Epithelial cell of esophagus (primary cell): ENCODE measurements around the gene SLC35A4.

ENCODE experiments used
- DNase-seq: peaks from one replicate; pipeline ENCODE4 v3.0.0; 2010; ENCODE audit warnings: low read depth
- H3K4me3 ChIP-seq: 2 replicates; pipeline ENCODE4 v1.5.1; 2011; ENCODE audit warnings: mild to moderate bottlenecking, low read length, control low read depth
- CTCF ChIP-seq: IDR thresholded peaks from 2 replicates; pipeline ENCODE4 v1.5.1; 2011; ENCODE audit warnings: low read depth, mild to moderate bottlenecking, low read length, control low read depth, inconsistent platforms; ENCODE audit not compliant: insufficient read depth; ENCODE audit errors: missing control alignments

Gene SLC35A4

DNA sequence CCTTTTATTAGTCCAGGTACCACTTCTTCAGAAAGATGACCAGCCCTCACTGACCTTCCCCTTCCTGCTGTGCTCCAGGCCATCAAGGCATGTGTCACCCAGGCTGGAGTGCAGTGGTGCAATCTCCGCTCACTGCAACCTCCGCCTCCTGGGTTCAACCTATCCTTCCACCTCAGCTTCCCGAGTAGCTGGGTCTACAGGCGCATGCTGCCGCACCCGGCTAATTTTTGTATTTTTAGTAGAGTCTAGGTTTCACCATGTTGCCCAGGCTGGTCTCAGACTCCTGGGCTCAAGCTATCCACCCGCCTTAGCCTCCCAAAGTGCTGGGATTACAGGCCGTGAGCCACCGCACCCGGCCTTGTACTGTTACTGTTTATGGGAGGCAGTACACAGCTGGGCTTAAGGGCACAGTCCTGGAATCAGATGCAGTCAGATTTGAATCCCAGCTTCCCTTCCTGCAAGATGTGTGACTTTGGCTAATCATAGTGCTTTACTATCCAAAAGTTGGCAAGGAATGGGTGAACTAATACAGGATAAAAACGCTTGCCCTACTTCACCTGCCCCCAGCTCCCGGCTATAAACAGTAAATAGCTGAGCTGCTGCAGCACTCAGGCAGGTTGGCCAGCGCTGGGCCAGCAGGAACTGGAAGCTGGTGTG is 17.6 kb upstream of the SLC35A4 start:
- H3K4me3 ChIP-seq = no peak overlapping the region
- no peak for TF ChIP-seq CTCF
- no peak for DNase-seq

GRCh38 chr5:140547508-140548299 is 16.9 kb upstream of the SLC35A4 start, which contains the start of gene EIF4EBP3:
Gene EIF4EBP3, plus strand, starts transcription at chr5:140547662. Its CDS starts 76 bp downstream, at chr5:140547738.
- peak; percentile 94 for DNase-seq
- TF ChIP-seq CTCF = peak; percentile 63
- H3K4me3 ChIP-seq = peak within 1 kb of the TSS; percentile 58

GRCh38 chr5:140548300-140548688 is 16.3 kb upstream of the SLC35A4 start:
- H3K4me3 ChIP-seq = peak overlapping the region; percentile 58
- TF ChIP-seq CTCF = no peak
- no peak for DNase-seq

DNA sequence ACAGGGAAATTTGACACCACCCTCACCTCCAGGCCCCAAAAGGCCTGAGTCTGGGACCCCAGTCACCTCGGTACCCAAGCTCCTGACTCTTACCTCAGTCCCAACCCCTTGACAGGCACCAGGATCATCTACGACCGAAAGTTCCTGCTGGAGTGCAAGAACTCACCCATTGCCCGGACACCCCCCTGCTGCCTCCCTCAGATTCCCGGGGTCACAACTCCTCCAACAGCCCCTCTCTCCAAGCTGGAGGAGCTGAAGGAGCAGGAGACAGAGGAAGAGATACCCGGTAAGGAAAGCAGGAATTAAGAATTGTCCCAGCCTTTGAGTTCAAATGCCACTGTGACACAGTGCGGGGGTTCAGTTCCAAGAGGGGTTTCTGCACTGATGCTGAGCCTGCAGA is 15.8 kb upstream of the SLC35A4 start:
- no peak for DNase-seq
- TF ChIP-seq CTCF = no peak
- no peak overlapping the region for H3K4me3 ChIP-seq

DNA sequence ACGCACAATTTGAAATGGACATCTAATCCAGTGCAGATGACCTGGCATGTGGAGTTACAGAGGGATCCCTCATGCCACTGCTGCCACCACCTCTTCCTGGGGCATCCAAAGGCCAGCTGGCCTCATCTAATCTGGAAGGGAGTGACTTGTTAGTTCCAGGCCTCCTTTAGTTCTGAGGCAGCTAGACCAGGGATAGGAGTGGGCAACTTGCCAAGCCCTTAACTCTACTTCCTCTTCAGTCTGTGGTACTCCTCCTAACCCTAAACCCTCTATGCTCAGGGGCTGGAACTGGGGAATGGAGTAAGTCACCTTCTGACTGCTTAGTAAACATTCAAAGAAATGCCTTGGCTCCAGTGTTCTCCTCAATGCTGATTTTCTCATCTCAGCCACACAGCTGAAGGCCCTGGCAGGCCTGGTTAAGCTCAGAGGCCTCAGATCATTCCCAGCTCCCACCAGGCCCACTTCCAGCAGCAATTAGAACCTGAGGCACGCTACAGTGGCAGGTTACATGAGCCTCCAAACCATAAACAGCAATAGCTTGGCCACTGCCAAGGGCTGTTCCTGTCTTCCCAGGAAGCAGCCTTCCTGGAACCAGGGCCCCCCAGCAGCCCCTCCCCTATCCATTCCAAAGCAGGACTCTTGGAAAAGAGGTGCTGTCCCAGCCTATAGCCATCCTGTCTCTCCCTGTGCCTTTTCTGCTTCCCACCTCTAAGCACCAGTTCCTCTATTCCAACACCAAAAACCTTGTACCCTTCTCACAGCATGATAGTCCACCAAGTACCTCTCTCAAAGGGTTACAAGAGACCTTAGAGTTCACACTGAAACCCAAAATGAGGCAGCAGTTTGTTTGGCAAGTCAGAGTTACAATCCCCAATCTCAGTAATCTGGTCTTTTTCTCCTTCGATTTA is 15.1 kb upstream of the SLC35A4 start:
- TF ChIP-seq CTCF = no peak
- DNase-seq = peak; percentile 20
- H3K4me3 ChIP-seq = no peak overlapping the region

DNA sequence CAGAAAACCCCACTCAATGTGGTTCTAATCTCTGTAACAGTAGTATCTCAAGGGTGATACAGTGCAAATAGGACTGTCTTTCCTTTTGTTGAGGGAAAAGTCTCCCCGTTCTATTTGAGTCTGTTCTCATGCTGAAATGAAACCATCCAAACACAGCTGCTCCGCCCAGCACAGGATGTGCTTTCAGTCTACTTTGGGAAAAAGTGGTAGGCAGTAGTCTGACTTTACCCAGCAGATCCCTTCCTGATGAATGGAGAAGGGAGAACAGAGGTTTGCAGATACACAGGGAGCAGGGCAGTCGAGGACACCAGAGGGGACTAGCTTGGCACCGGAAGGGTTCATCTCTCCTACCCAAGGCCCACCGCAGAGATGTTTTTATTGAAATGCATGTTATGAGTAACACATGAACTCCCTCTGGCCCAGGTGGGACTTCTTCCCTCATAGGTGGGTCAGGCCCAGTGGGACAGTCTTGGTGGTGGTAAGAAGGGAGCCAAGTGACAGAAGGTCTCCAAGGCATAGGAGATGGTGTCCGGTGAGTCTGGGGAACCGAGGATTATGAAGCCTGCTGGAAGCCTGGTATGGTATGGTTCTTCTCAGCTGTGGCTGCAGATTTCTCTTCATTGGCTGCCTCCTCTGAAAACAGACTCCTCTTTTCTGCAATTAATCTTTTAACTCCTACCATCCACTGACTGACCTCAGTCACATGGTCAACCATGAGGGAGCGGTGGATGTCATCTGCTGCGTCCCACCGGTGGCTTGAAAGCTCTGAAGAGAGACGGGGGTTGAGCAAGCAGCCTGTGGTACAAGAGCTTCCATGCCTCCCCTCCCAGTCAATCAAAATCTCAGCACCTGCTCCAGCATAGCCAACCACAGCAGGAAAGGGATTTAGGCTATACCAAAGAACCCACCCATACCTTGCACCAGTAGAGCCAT is 14.2 kb upstream of the SLC35A4 start:
- TF ChIP-seq CTCF = no peak
- DNase-seq = no peak
- no peak overlapping the region for H3K4me3 ChIP-seq
